LHCN-M2 (cell line): Measurements from ENCODE around the gene MMP24. TPM values are rescaled to one million over a fixed set of nuclear protein-coding genes. Genes with fewer than 3 reads are reported as not detected.
"Not testable (repeated sequence)": the region's sequence is repeated elsewhere in the genome, so short reads cannot be mapped to it uniquely, and the experiment has no call there.

Experiments
- DNase-seq: peaks from one replicate; pipeline ENCODE4 v3.0.0-alpha.2; 2012; ENCODE audit warnings: low read depth
- total RNA-seq: library from RNA; depleted of rRNA; stranded (reverse); fragments of >200 nt; gene quantifications from 2 replicates; pipeline ENCODE4 v1.2.3, GENCODE V29; 2014

Gene MMP24
- total RNA-seq, 1 experiment from 2014 or later = 0.69 TPM

DNA sequence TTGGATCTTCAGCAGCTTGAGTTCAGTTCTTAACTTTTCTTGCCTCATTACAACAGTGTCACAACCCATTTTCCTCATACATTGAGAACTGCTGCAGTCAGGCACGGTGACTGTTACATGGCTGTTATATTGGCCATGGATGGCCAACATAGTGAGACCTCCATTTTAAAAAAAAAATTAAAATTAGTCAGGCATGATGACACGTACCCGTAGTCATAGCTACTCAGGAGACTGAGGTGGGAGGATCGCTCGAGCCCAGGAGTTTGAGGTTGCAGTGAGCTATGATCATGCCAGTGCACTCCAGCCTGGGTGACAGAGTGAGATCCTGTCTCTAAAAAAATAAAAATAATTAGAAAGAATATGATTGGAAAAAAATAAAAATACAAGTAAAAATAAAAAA, 9.9 kb upstream of the MMP24 start:
- no peak for DNase-seq

DNA sequence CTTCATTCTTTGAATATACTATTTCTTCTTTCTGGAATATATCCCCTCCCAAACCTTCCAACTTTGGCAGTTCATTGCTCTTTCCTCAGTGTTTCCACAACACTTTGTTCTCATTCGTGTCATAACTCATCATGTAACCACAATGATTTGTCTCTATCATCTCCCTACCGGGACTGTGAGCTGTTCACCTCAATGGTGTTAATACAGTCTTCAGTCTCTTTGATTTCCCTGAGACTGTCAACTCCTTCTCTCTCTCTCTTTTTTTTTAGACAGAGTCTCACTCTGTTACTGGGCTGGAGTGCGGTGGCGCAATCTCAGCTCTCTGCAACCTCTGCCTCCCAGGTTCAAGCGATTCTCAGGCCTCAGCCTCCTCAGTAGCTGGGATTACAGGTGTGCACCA, 2.5 kb upstream of the MMP24 start:
- DNase-seq = no peak

DNA sequence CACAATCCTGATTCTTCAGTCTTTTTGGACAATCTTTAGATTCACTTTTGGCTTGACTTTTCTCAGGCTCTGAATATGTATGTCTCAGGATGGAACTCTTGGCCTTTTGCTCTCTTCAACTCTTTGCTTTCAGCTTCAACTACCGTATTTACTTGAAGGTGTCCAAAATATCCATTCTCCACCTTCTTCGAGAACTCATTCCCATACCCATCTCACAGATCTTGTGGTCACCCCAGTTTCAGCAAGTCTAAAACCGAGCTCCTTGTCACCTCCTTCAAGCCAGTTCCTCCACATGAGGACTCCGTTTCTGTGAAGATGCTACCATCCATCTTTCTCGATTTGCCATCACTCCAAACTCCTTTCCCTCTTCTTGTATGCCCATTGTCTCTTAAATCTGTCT, 2.0 kb upstream of the MMP24 start:
- DNase-seq = no peak

DNA sequence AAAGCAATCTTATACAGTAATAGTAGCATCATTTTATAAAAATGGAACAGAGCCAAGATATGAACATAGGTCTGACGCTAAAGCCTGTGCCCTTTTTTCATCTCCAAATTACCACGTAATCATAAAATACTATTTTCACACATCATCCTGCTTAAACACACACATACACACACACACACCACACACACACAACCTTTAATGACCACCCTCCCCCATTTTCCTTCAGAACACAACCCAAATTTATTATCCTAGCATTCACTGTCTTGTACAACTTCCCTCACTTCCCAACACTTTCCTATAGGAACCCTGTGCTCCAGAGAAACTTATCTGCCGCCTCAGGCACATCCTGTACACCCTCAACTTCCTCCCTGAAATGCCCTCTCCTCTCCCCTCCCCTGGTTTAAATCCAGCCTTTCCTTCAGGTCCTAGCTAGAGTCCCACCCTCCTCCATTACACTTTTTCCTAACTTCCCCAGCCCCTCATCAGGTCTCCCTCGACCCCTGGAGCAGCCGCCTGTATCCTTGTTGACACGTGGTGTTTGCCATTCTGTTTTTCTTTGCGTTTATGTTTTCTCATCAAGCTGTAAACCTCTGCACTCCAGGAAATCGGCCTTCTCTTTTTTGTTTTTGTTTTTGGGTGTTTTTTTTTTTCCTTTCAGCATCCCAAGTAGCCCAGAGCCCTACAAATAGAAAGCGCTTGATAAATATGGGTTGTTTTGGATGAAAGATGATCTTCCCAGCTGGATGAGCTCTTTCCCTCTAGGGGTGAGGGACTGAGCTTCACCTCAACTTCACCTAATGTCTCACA, 968 bp upstream of the MMP24 start:
- no peak for DNase-seq

DNA sequence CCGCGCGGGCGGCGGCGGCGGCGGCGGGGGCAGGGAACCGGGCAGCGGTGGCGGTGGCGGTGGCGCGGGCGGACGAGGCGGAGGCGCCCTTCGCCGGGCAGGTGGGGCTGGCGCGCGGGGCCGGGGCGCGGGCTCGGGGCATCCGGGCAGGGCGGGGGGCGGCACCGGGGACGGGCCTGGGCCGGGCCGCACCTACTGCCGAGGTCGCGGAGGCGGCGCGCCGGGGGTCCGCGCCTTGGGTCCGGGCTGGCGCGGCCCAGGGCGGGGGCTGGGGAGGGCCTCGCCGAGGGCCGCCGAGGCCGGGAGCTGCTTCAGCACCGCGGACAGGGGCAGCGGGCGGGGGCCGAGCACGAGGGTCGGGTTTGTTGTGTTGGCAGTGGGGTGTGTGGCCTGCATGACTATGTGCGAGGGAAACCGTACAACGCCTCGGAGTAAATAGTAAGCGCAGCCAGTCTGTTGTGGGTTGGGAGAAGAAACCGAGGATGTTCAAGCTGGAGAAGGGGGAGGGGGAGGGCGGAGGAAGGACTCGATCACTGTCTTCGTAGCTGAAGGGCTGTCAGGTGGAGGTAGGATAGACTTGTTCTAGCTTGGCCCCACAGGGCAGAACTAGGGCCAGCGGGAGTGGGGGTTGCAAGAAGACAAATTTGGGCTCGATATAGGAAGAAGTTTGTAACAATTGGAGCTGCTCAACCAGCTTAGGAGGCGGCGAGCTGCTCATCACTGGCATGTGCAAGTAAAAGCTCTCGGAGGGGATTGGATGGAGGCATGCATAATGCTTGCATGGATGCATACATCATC, 593 bp downstream of the MMP24 start:
- peak; percentile 18 for DNase-seq

DNA sequence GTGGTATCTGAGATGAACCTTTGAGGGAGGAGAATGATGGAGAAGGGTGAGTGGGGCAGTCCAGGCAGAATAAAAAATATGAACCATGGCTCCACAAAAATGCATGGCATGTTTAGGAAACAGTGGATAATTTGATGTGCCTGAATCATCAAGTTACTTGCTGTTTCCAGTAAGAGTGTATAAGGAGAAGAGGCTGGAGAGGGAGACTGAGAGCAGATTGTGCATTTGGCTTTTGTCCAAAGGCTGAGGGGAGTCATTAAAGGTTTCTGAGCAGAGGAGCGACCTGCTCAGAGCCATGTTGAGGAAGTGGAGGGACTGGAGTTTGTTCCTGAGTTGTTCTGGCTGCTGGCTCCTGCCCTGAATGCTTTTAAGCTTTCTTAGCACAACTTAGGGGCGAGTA, 6.1 kb downstream of the MMP24 start:
- DNase-seq = no peak

DNA sequence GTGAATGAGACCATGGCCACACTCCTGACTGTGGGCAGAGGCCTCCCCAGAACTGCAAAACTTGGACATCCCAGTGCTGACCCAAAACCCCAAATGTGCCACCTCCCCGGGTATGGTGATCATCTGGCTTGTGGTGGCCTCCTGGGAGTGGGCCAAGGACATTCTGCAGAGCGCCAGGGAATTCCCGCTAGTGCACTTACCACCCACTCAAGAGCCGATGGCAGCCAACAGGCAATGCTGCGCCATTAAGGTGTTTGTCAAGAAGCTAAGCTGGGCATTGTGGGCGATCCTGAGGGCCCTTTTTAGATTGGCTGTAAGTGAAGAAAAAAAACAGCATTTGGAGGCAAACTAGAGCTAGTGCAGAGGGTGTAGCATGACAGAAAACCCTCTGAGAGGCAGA, 9.4 kb downstream of the MMP24 start:
- DNase-seq = no peak

DNA sequence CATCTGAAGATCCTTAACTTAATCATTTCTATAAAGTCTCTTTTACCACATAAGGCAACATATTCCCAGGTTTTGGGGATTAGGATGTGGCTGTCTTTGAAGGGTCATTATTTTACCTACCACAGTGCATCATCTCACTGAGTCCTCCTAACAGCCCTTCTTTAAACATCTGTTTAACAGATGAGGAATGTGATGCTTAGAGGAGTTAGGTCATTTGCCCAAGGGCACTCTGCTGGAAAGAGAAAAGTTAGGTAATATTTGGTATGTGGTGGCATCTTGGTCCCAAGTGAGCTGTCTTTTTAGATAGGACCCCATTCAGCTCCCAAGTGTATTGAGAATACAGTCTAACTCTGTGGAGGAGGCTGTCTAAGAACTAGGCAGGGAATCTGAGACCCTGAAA, 11.0 kb downstream of the MMP24 start:
- DNase-seq = no peak

DNA sequence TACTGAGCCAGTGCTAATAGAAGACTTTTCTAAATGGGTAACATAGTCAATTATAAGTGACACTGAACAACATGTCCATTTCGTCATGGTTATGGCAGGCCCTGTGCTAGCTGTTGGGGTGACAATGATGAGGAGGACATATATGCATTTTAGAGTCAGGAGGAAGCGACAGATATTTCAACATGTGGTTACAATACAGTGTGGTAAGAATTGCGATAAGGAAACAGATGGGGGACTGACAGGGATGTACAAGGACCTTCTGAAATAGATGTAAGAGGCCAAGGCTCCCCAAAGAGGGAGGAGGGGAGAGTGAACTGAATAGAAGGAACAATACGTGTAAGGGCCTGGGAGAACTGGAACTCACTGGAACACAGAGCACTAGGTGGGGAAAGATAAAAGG, 11.7 kb downstream of the MMP24 start:
- no peak for DNase-seq

DNA sequence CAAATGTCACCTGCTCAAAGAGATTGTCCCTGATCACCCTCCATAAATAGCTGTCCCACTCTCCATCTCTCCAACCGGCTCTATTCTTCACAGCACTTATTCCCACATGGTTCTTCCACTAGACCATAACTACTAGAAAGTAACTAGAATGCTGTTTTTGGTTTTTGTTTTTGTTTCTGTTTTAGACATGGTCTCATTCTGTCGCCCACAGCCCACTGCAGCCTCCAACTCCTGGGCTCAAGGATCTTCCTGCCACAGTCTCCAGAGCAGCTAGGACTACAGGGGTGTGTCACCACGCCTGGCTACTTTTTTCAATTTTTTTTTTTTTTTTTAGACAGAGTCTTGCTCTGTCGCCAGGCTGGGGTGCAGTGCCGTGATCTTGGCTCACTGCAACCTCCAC, 12.2 kb downstream of the MMP24 start:
- DNase-seq = no peak

DNA sequence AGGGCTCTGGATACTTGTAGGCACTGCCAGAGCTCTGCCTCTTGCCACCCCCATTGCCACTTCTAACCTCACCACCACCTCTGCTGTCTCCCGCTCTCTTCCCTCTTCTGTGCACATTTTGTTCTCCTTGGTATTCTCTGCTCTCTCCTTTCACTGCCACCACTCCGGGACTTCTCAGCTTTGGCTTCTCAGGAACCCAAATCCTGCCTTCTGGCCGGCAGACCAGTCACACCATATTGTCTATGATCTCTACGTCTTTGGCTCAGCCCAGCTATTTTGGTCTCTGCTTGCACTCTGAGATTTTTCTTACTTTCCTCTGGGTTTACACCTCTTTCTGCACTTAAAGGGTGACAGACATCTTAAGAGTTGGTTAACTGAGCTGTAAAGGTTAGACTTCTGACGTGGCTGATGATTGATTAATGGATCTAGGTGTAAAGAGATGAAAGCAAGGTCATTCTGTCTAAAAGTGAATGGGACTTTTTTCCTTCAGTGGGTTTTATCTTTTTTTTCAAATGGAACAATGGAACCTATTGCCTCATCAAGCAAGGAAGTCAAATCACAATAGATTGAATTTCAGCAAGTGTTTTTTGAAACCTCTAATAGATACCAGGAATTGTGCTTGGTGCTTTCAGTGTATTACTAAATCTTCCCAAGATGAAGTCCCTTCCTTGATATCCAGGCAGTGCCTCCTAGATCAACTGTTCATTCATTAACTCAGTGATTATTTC, 13.8 kb downstream of the MMP24 start:
- DNase-seq = no peak

DNA sequence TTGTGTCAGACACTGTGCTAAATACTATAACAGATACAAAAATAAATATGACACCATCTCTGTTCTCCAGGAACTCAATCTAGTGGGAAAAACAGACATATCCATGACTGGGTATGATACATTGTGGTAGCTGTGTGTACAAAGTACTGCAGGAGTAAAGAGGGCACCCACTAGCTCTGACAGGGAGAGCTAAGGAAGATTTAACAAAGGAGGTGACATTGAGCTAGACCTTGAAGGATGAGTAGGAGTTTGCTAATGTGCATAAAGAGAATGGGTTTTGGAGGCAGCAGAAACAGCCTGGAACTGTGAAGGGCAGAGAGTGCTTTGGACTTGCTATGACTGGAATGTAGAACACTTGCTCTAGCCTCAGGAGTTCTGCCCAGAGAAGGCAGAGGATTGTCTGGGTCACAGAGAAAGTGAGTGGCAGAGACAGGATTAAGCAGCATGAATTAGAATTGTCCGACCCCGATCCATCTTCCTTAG, 14.4 kb downstream of the MMP24 start:
- no peak for DNase-seq

DNA sequence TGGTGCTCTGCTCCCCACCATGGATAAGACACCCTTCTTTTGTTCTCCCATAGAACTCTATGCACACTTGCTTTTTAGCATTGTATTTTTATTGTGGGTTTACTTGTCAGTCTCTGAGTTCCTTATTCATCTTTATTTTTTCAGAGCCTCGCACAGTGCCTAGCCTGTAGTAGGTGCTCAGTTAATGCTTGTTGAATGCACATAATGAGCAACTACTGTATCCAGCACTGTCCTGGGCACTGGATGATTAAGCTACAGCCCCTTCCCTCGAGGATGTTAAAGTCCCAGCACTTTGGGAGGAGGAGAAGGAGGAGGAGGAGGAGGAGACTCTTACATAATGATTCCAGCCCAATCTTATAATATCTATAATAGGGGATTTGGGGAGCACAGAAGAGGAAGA, 16.8 kb downstream of the MMP24 start:
- no peak for DNase-seq

DNA sequence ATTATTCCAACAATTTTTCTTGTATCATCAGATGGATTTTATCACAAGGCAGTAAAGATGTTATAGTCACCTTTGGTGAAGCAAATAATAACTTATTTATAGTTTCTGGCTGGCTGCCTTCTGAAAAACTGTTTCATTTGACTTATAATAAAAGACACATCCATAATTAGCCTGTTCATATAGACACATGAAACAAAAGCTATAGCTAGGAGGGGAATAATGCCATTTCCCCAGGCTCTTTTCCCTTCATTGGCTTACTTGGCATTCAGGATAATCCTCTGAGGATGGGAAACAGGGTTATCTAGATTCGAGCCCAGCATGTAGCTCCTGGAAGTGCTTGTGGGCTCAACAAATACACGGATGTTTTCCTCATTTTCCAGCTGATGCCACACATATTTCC, 17.5 kb downstream of the MMP24 start:
- no peak for DNase-seq

DNA sequence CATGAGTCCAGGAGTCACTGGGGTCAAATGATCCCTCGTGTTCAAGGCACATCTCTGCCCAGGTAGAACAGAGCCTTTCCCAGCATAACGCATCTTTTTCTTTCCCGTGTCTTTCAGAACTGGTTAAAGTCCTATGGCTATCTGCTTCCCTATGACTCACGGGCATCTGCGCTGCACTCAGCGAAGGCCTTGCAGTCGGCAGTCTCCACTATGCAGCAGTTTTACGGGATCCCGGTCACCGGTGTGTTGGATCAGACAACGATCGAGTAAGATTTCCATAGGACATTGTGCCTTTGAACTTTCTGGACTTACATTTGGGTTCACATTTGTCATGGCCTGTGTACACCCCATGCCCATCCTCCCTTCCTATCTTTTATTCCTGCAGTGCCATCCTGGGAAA, 20.2 kb downstream of the MMP24 start:
- no peak for DNase-seq

DNA sequence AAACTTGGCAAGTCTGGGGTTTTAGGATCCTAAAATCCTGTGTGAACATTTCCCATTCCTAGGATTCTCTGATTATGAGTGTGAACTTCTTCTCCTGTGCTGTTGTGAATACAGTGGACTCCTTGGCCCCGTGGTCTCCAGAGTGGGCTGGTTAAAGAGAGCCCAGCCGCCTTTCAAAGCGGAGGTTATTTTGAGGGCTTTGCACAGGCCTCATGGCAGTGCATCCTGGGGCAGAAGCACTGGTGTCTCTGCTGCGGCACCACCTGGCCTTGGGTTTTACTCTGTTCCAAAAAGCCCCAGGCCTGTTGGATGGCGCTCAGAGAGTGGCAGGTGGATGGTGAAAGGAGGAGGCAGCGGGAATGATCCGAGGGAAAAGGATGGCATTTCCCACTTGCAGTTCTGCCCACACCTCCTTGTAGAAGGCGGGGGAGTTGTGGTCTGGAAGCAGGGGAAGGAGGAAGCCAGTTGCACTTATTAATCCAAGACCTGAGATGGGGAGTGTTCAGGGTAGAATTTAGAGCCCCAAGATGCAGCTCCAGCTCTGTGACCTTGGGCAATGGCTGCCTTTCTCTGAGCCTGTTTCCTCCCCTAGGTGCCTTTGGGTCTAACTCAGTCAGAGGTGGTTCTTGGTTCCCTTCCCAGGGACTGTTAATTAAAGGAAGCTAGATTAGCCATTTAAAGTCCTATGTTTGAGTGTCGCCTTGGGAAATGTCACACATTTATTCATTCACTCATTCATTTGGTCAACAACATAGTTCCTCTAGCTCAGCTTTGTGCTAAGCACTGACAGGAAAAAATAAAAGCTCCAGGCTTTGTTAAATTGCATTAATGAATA, 22.4 kb downstream of the MMP24 start:
- no peak for DNase-seq

DNA sequence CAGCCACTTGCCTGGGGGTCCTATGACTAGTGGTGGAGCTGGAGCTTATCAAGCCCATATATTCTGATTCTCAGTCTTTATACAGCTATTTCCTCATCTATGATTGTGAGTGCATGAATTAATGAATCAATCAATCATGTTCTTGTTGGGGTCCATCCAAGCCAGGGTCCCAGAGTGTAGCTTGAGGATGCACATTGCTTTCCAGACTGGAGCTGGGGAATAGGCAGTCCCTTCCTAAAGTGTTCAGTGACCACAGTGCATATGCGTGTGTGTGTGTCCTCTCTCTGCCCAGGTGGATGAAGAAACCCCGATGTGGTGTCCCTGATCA, 25.1 kb downstream of the MMP24 start:
- no peak for DNase-seq

DNA sequence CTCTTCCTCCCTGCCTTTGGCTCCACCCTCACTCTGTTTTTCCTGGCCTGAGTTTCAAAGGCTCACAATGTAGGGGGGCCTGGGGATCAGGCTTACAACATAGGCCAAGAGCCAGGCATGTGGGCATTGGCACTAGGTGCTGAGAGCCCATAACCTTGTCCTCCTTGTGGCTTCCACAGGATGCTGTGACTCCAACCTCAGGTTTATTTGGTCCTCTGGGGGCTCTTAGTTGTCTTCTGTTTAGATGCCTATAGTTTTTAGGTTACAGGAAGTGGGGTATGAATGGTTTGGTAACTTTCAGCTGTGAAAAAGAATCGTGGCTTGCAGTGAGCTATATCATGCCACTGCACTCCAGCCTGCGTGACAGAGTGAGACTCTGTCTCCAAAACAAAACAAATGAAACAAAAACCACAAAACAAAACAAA, 25.6 kb downstream of the MMP24 start:
- DNase-seq = no peak

DNA sequence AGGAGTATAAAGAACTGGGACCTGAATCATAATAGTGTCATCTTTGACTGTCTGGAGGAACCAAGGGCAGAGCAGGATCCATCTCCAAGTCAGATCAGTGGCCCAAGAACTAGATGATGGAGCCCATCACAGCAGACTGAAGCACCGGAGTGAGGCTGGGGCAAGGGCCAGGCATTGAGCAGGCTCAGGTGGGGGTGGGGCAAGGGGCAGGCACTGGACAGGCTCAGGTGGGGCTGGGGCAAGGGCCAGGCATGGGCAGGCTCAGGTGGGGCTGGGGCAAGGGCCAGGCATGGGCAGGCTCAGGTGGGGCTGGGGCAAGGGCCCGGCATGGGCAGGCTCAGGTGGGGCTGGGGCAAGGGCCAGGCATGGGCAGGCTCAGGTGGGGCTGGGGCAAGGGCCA, 26.1 kb downstream of the MMP24 start:
- not testable (repeated sequence) for DNase-seq

DNA sequence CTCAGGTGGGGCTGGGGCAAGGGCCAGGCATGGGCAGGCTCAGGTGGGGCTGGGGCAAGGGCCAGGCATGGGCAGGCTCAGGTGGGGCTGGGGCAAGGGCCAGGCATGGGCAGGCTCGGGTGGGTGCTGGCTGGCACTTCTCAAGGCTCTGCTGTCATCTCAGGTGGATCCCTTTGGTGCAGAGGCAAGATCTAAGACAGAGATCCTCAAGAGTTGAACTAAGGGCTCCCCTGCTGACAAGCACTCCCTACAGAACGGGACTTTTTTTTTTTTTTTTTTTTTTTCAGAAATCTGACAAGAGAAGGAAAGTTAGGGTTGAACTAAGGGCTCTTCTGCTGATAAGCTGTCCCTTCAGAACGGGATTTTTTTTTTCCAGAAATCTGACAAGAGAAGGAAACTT, 26.5 kb downstream of the MMP24 start:
- no peak for DNase-seq

DNA sequence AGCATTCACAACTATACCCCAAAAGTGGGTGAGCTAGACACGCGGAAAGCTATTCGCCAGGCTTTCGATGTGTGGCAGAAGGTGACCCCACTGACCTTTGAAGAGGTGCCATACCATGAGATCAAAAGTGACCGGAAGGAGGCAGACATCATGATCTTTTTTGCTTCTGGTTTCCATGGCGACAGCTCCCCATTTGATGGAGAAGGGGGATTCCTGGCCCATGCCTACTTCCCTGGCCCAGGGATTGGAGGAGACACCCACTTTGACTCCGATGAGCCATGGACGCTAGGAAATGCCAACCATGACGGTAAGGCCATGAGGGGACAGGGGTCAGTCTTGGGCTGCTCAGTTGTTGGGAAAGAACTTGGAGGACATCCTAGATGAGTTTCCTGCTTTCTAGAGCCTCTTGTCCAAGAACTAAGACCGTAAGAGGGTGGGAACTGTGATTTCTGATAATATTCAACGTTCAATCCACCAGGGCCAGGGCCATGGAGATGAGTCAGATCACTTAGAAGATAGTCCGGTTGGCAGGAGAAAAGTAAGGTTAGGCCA, 28.0 kb downstream of the MMP24 start:
- no peak for DNase-seq
